ENCODE results near the gene SF3B2. TPM values are rescaled to one million over a fixed set of nuclear protein-coding genes. Genes with fewer than 3 reads are reported as not detected.

Gene SF3B2
- total RNA-seq, 1 experiment from 2014 or later = 358 TPM

DNA sequence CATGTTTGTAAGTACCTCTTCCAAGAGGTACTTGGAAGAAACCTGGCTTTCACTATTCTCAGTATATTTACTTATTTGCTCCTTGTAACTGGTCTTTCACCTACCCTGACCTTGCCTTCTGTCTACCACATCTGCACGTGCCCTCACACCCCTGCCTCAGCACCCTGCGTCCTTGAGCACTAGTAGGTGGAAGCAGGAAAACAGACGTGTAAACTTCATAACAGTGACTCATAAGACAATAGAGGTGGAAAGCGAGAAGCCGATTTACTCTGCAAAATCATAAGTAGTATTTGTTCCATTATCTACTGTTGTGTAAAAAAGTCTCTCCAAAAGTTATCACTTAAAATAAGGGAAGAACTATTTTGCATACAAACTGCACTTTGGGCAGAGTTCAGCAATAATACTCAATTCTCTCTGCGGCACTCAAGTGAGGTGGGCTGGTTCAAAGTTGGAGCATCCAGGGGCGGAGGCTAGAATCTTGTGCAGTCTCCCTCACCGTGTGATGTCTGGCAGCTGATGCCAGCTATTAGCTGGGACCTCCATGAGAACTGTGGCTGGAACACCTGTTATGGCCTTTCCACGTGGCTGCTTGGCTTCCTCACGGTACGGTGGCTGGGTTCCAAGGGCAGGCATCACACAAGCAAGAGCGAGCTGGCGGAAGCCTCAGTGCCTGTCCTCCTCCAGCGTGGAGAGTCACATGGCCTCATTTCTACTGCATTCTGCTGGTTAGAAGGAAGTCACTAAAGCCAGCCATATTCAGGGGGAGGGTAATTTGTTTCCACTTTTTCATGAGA is 48.3 kb downstream of the SF3B2 start:
- H3K9me3 ChIP-seq (ENCODE audit: low read depth, low read length, poor library complexity, severe bottlenecking) = no peaks in the 10 kb centered on the region
- no peak for DNase-seq (ENCODE audit: low spot score)
- ChIA-PET POLR2A (ENCODE audit: low non-redundant PET) (no interaction called here), CTCF (no interaction called here)
- TF ChIP-seq EZH2 (IDR thresholded peaks at IDR 0.05; ENCODE audit: borderline replicate concordance, low read depth, low read length, poor library complexity, severe bottlenecking) = no peak
- TF ChIP-seq, protein P1, sequence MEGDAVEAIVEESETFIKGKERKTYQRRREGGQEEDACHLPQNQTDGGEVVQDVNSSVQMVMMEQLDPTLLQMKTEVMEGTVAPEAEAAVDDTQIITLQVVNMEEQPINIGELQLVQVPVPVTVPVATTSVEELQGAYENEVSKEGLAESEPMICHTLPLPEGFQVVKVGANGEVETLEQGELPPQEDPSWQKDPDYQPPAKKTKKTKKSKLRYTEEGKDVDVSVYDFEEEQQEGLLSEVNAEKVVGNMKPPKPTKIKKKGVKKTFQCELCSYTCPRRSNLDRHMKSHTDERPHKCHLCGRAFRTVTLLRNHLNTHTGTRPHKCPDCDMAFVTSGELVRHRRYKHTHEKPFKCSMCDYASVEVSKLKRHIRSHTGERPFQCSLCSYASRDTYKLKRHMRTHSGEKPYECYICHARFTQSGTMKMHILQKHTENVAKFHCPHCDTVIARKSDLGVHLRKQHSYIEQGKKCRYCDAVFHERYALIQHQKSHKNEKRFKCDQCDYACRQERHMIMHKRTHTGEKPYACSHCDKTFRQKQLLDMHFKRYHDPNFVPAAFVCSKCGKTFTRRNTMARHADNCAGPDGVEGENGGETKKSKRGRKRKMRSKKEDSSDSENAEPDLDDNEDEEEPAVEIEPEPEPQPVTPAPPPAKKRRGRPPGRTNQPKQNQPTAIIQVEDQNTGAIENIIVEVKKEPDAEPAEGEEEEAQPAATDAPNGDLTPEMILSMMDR (conservative IDR thresholded peaks at IDR 0.05; ENCODE audit: low read depth, low read length) = no peak
- intact Hi-C loops (cut with micrococcal nuclease; ENCODE audit: unreplicated experiment) = no loop called here
- peaks cover 20% of the 10 kb centered on the region for H3K4me1 ChIP-seq (ENCODE audit: insufficient read depth, low read length, poor library complexity, severe bottlenecking)
- no TSS peak for BruUV-seq (replicated peaks)
- H3K27ac ChIP-seq (ENCODE audit: low read depth, low read length, poor library complexity, severe bottlenecking) = peak overlapping the region; percentile 10
- H3K4me3 ChIP-seq (ENCODE audit: low read depth, low read length, poor library complexity, severe bottlenecking) = no peak overlapping the region
- H3K36me3 ChIP-seq (ENCODE audit: insufficient read depth, low read length, poor library complexity, severe bottlenecking) = no peaks in the 10 kb centered on the region
- H3K27me3 ChIP-seq (replicated peaks; ENCODE audit: insufficient read depth, low read depth, low read length, poor library complexity) = no peaks in the 10 kb centered on the region

GRCh38 chr11:66101066-66101464 is 48.9 kb downstream of the SF3B2 start:
- Histone ChIP-seq H3K36me3 (ENCODE audit: insufficient read depth, low read length, poor library complexity, severe bottlenecking) (no peaks in the 10 kb centered on the region), H3K27ac (ENCODE audit: low read depth, low read length, poor library complexity, severe bottlenecking) (no peak overlapping the region), H3K4me1 (ENCODE audit: insufficient read depth, low read length, poor library complexity, severe bottlenecking) (peaks cover 20% of the 10 kb centered on the region), H3K4me3 (ENCODE audit: low read depth, low read length, poor library complexity, severe bottlenecking) (no peak overlapping the region), H3K9me3 (ENCODE audit: low read depth, low read length, poor library complexity, severe bottlenecking) (no peaks in the 10 kb centered on the region), H3K27me3 (replicated peaks; ENCODE audit: insufficient read depth, low read depth, low read length, poor library complexity) (no peaks in the 10 kb centered on the region)
- CTCF ChIA-PET = no interaction called here
- no peak for DNase-seq (ENCODE audit: low spot score)
- intact Hi-C loops (cut with micrococcal nuclease; ENCODE audit: unreplicated experiment) = no loop called here
- no TSS peak for BruUV-seq (replicated peaks)
- POLR2A ChIA-PET (ENCODE audit: low non-redundant PET) = no interaction called here
- TF ChIP-seq, protein P1 (conservative IDR thresholded peaks at IDR 0.05; ENCODE audit: low read depth, low read length) = no peak
- no peak for TF ChIP-seq EZH2 (IDR thresholded peaks at IDR 0.05; ENCODE audit: borderline replicate concordance, low read depth, low read length, poor library complexity, severe bottlenecking)

DNA sequence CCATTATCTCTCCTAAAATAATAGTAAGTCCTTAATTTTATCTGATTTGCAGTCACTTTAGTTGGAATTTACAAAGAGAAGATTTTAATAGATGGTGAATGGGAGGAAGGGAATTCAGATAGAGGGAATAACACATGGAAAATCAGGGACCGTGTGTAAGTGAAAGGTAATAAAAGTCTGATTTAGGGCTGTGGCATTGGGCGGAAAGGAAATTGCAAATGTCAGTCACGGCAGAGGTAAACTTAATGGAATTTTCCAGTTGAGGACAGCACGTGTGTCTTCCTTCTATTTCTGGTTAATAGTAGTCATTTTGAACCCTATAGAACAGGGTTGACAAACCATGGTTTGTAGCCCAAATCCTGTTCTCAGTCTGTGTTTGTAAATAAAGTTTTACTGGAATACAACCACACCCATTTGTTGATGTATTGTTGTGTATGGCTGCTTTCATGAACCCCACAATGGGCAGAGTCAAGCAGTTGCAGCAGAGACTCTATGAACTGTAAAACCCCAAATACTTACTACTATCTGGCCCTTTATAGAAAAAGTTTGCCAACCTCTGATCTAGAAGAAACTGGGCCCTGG is 52.0 kb downstream of the SF3B2 start:
- CTCF ChIA-PET = no interaction called here

More for the DNA sequence above, 52.0 kb downstream of the SF3B2 start:
- H3K4me1 ChIP-seq (ENCODE audit: insufficient read depth, low read length, poor library complexity, severe bottlenecking) = peaks cover 20% of the 10 kb centered on the region
- no peak for DNase-seq (ENCODE audit: low spot score)
- no peak for TF ChIP-seq EZH2 (IDR thresholded peaks at IDR 0.05; ENCODE audit: borderline replicate concordance, low read depth, low read length, poor library complexity, severe bottlenecking)
- TF ChIP-seq, protein P1 (conservative IDR thresholded peaks at IDR 0.05; ENCODE audit: low read depth, low read length) = no peak
- no peak overlapping the region for H3K4me3 ChIP-seq (ENCODE audit: low read depth, low read length, poor library complexity, severe bottlenecking)
- BruUV-seq (replicated peaks) = no TSS peak
- H3K27ac ChIP-seq (ENCODE audit: low read depth, low read length, poor library complexity, severe bottlenecking) = peak overlapping the region; percentile 8
- intact Hi-C loops (cut with micrococcal nuclease; ENCODE audit: unreplicated experiment) = no loop called here
- H3K36me3 ChIP-seq (ENCODE audit: insufficient read depth, low read length, poor library complexity, severe bottlenecking) = no peaks in the 10 kb centered on the region
- POLR2A ChIA-PET (ENCODE audit: low non-redundant PET) = no interaction called here
- no peaks in the 10 kb centered on the region for H3K27me3 ChIP-seq (replicated peaks; ENCODE audit: insufficient read depth, low read depth, low read length, poor library complexity)
- H3K9me3 ChIP-seq (ENCODE audit: low read depth, low read length, poor library complexity, severe bottlenecking) = no peaks in the 10 kb centered on the region
